ENCODE measurements around the gene MARF1.

MARF1 gene

GRCh38 chr16:15545544-15545943, 97.4 kb downstream of the MARF1 start:
- TF ChIP-seq, protein P1, sequence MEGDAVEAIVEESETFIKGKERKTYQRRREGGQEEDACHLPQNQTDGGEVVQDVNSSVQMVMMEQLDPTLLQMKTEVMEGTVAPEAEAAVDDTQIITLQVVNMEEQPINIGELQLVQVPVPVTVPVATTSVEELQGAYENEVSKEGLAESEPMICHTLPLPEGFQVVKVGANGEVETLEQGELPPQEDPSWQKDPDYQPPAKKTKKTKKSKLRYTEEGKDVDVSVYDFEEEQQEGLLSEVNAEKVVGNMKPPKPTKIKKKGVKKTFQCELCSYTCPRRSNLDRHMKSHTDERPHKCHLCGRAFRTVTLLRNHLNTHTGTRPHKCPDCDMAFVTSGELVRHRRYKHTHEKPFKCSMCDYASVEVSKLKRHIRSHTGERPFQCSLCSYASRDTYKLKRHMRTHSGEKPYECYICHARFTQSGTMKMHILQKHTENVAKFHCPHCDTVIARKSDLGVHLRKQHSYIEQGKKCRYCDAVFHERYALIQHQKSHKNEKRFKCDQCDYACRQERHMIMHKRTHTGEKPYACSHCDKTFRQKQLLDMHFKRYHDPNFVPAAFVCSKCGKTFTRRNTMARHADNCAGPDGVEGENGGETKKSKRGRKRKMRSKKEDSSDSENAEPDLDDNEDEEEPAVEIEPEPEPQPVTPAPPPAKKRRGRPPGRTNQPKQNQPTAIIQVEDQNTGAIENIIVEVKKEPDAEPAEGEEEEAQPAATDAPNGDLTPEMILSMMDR (IDR thresholded peaks at IDR 0.05; ENCODE audit: borderline replicate concordance, insufficient read depth, low read depth, low read length), result no peak

GRCh38 chr16:15544405-15544804, 98.5 kb downstream of the MARF1 start:
- TF ChIP-seq, protein P1 (IDR thresholded peaks at IDR 0.05; ENCODE audit: borderline replicate concordance, insufficient read depth, low read depth, low read length), result no peak
- H3K4me3 ChIP-seq (ENCODE audit: low read depth, low read length), result no peak overlapping the region

More at GRCh38 chr16:15545544-15545943, 97.4 kb downstream of the MARF1 start:
- H3K4me3 ChIP-seq (ENCODE audit: low read depth, low read length), result no peak overlapping the region
